HL-60 (cell line): ENCODE data around the gene ADCY5.

Source experiments
- POLR2AphosphoS5 ChIP-seq: IDR thresholded peaks from 2 replicates; pipeline ENCODE4 v1.6.1; 2012; ENCODE audit warnings: low read depth
- REST ChIP-seq: IDR thresholded peaks from 2 replicates; pipeline ENCODE4 v1.6.1; 2012; ENCODE audit warnings: low read depth; ENCODE audit not compliant: insufficient replicate concordance
- TF ChIP-seq, protein P1 (sequence below): IDR thresholded peaks from one replicate; pipeline ENCODE4 v1.5.1; 2011; ENCODE audit warnings: low read length, control low read depth, inconsistent platforms; ENCODE audit not compliant: insufficient read depth

- TF ChIP-seq, protein P1, sequence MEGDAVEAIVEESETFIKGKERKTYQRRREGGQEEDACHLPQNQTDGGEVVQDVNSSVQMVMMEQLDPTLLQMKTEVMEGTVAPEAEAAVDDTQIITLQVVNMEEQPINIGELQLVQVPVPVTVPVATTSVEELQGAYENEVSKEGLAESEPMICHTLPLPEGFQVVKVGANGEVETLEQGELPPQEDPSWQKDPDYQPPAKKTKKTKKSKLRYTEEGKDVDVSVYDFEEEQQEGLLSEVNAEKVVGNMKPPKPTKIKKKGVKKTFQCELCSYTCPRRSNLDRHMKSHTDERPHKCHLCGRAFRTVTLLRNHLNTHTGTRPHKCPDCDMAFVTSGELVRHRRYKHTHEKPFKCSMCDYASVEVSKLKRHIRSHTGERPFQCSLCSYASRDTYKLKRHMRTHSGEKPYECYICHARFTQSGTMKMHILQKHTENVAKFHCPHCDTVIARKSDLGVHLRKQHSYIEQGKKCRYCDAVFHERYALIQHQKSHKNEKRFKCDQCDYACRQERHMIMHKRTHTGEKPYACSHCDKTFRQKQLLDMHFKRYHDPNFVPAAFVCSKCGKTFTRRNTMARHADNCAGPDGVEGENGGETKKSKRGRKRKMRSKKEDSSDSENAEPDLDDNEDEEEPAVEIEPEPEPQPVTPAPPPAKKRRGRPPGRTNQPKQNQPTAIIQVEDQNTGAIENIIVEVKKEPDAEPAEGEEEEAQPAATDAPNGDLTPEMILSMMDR: no peak
- no peak for TF ChIP-seq REST
- no peak for TF ChIP-seq POLR2AphosphoS5
Observed at GRCh38 chr3:123284399-123285010, 164.4 kb downstream of the ADCY5 start.
